Ovary (tissue), 9 donors: ENCODE results near the gene RIGI. TPM values are rescaled to one million over a fixed set of nuclear protein-coding genes. Genes with fewer than 3 reads are reported as not detected.

Experiments
- DNase-seq, 5 donors: peaks; one replicate each; pipeline ENCODE4 v3.0.0-alpha.2; 2019 to 2020
- H3K27ac ChIP-seq, 2 donors: fragments of 200-600 bp; one replicate each; pipeline versions ENCODE4 v1.5.1 to v1.8.0; 2019 to 2022
- H3K27me3 ChIP-seq: fragments of 200-600 bp; one replicate; pipeline ENCODE4 v1.8.0; 2022
- H3K36me3 ChIP-seq: fragments of 200-600 bp; sonication (generic); one replicate; pipeline ENCODE4 v1.5.1; 2019
- H3K4me1 ChIP-seq: one replicate; pipeline ENCODE4 v1.8.1; 2013; ENCODE audit warnings: mild to moderate bottlenecking, moderate library complexity; ENCODE audit not compliant: insufficient read depth
- H3K4me3 ChIP-seq: fragments of 200-600 bp; sonication (generic); one replicate; pipeline ENCODE4 v1.5.1; 2017
- H3K9me3 ChIP-seq, 2 donors: fragments of 200-600 bp in 1 of 2; sonication (generic) in 1 of 2; one replicate each; pipeline versions ENCODE4 v1.5.1 to v1.8.1; 2013 to 2019; ENCODE audit warnings: mild to moderate bottlenecking in 1 of 2, moderate library complexity in 1 of 2
- EP300 ChIP-seq: sonication (generic); formaldehyde crosslinking; IDR thresholded peaks from one replicate; pipeline ENCODE4 v1.6.1; 2017; ENCODE audit warnings: antibody characterized with exemption
- POLR2A ChIP-seq: fragments of 450-650 bp; IDR thresholded peaks from one replicate; pipeline ENCODE4 v1.6.1; 2017; ENCODE audit warnings: antibody characterized with exemption, mild to moderate bottlenecking, moderate library complexity
- WGBS, 3 donors: extraction: QIAGEN DNeasy Blood & Tissue Kit in 1 of 3; methylation state at CpG; one replicate each; pipeline versions ENCODE4 v1.1.5 to v1.1.7; 2013 to 2017; 5-methylcytosine and 5-hydroxymethylcytosine counted together
- intact Hi-C, 4 donors: fragments of 100-400 bp; cut with DNase I; formaldehyde crosslinking; loops; one replicate each; pipeline versions ENCODE4 v1.11.0 to v1.15.1; 2022 to 2023
- polyA plus RNA-seq, 2 donors: library from polyadenylated mRNA; stranded (reverse); fragments of 200-250 nt in 1 of 2; fragments of 350-450 nt in 1 of 2; fragmentation: Illumina TruSeq in 1 of 2; extraction: RNeasy Lipid Tissue Mini Kit (QIAGEN cat#74804) in 1 of 2; gene quantifications; one replicate each; pipeline ENCODE4 v1.2.3, GENCODE V29; 2013 to 2014
- total RNA-seq, 7 donors: library from RNA; depleted of rRNA in 2 of 7; stranded (reverse); fragments of >200 nt in 2 of 7; fragmentation: NEBNext Ultra II Directional in 3 of 7; extraction: Animal tissue kit (Norgen Biotek cat#: 25700) in 3 of 7; gene quantifications; one replicate each; pipeline versions ENCODE4 v1.1.0 to v1.2.4, GENCODE V29; 2016 to 2023
- TF ChIP-seq, protein P1 (sequence below), 3 donors: fragments of 450-650 bp in 2 of 3; fragments of 200-600 bp in 1 of 3; IDR thresholded peaks; one replicate each; pipeline versions ENCODE4 v1.5.1 to v1.8.0; 2016 to 2022; ENCODE audit warnings: antibody characterized with exemption in 3 of 3, mild to moderate bottlenecking in 1 of 3
- donor health status: DM: no; HTN: no; CAD: no; lungs with moderate emphysema.
- donor health status: DM: no; HTN: no; CAD: no.
- donor health status: Bipolar disorder and iron deficiency.
- donor health status: DM: yes; HTN: yes; CAD: no.
- donor health status: DM: no; HTN: no; CAD: no.
- donor health status: DM: yes; HTN: yes; CAD: no.

Gene RIGI
- total and polyA plus RNA-seq, 9 donors: 5.4 to 16.7 (median 7.1) TPM

DNA sequence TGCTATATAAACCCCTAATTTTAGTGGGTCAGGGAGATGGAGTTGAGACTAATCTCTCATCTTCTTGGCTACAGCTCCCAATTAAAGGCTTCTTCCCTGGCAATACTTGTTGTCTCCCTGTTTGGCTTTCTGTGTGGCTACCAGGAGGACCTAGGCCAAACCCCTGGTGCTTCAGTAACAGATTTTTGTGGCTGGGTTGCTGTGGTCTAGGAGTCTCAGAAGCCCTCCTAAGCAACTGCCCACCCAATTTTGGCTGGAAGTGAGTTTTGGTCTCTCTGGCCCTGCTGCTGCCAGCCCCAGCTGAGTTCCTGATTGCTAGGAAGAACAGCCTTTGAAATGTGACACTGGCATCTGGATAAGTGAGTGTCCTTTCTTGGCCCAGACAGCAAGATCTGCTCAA lies 9.8 kb downstream of the RIGI start:
- no peaks in the 10 kb centered on the region for H3K4me1 ChIP-seq
- no peaks in the 10 kb centered on the region for H3K9me3 ChIP-seq
- H3K27ac ChIP-seq: no peak overlapping the region
- intact Hi-C loops: no loop called here
- no peaks in the 10 kb centered on the region for H3K36me3 ChIP-seq
- no peak for DNase-seq
- TF ChIP-seq, protein P1, sequence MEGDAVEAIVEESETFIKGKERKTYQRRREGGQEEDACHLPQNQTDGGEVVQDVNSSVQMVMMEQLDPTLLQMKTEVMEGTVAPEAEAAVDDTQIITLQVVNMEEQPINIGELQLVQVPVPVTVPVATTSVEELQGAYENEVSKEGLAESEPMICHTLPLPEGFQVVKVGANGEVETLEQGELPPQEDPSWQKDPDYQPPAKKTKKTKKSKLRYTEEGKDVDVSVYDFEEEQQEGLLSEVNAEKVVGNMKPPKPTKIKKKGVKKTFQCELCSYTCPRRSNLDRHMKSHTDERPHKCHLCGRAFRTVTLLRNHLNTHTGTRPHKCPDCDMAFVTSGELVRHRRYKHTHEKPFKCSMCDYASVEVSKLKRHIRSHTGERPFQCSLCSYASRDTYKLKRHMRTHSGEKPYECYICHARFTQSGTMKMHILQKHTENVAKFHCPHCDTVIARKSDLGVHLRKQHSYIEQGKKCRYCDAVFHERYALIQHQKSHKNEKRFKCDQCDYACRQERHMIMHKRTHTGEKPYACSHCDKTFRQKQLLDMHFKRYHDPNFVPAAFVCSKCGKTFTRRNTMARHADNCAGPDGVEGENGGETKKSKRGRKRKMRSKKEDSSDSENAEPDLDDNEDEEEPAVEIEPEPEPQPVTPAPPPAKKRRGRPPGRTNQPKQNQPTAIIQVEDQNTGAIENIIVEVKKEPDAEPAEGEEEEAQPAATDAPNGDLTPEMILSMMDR (IDR thresholded peaks at IDR 0.05): no peak
- no peak for TF ChIP-seq EP300
- no peak for TF ChIP-seq POLR2A
- no peak overlapping the region for H3K4me3 ChIP-seq
- no peaks in the 10 kb centered on the region for H3K27me3 ChIP-seq

DNA sequence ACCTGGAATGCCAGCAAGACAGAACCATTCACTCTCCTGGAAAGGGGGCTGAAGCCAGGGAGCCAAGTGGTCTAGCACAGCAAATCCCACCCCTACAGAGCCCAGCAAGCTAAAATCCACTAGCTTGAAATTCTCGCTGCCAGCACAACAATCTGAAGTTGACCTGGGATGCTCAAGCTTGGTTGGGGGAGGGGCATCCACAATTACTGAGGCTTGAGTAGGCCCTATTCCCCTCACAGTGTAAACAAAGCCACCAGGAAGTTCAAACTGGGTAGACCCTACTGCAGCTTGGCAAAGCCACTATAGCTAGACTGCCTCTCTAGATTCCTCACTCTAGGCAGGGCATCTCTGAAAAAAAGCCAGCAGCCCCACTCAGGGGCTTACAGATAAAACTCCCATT lies 17.3 kb downstream of the RIGI start:
- 98 to 100% (median 100%) methylated on average over 1 of the region's 1 CpG for WGBS, 3 donors
- Histone ChIP-seq H3K4me3 (no peak overlapping the region), H3K27ac (no peak overlapping the region), H3K36me3 (no peaks in the 10 kb centered on the region), H3K9me3 (no peaks in the 10 kb centered on the region), H3K27me3 (no peaks in the 10 kb centered on the region), H3K4me1 (peaks cover 2% of the 10 kb centered on the region)
- no peak for DNase-seq
- TF ChIP-seq POLR2A (no peak), EP300 (no peak)
- TF ChIP-seq, protein P1 (IDR thresholded peaks at IDR 0.05): no peak
- intact Hi-C loops: no loop called here

DNA sequence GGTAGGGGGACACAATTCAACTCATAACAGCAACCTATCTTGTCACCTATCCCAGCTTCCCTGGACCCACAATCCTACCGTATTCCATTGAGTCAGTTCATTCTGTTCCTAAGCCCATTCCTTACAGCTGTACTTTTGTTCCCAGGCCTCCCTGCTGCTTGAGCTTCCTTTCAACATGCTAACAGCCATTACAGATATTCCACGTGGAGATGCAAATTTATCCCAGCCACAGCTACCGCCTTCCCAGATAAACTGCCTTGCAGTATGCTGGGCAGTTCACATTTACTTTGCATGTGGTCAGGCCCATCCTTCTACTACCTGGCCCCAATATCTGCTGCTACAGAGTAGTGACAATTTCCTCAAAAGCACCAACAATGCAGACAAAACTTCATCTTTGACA lies 23.0 kb downstream of the RIGI start:
- H3K4me3 ChIP-seq: no peak overlapping the region
- H3K4me1 ChIP-seq: no peaks in the 10 kb centered on the region
- DNase-seq: no peak
- intact Hi-C loops: no loop called here
- TF ChIP-seq EP300 (no peak), POLR2A (no peak)
- TF ChIP-seq, protein P1 (IDR thresholded peaks at IDR 0.05): no peak
- H3K9me3 ChIP-seq: no peaks in the 10 kb centered on the region
- H3K36me3 ChIP-seq: no peaks in the 10 kb centered on the region
- H3K27me3 ChIP-seq: no peaks in the 10 kb centered on the region
- 84 to 90% (median 89%) methylated on average over 3 of the region's 3 CpGs for WGBS, 3 donors
- no peak overlapping the region for H3K27ac ChIP-seq

DNA sequence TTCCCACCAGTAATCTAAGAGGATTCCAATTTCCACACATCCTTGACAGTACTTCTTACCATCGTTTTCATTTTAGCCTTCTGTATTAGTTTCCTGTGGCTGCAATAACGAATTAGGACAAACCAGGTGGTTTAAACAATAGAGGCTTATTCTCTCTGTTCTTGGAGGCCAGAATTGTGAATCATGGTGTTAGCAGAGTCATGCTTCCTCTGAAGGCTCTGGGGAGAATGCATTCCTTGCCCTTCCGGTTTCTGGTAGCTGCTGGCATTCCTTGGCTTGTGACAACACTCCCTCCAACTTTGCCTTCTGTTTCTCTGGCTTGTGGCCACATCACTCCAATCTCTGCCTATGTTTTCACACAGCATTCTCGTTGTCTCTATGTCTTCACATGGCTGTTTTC lies 23.5 kb downstream of the RIGI start:
- WGBS, 3 donors: 59 to 84% (median 76%) methylated on average over 4 of the region's 4 CpGs
- Histone ChIP-seq H3K4me1 (no peaks in the 10 kb centered on the region), H3K27ac (no peak overlapping the region), H3K9me3 (no peaks in the 10 kb centered on the region), H3K27me3 (no peaks in the 10 kb centered on the region), H3K36me3 (no peaks in the 10 kb centered on the region), H3K4me3 (no peak overlapping the region)
- TF ChIP-seq POLR2A (no peak), EP300 (no peak)
- TF ChIP-seq, protein P1 (IDR thresholded peaks at IDR 0.05): no peak
- no peak for DNase-seq
- intact Hi-C loops: no loop called here

DNA sequence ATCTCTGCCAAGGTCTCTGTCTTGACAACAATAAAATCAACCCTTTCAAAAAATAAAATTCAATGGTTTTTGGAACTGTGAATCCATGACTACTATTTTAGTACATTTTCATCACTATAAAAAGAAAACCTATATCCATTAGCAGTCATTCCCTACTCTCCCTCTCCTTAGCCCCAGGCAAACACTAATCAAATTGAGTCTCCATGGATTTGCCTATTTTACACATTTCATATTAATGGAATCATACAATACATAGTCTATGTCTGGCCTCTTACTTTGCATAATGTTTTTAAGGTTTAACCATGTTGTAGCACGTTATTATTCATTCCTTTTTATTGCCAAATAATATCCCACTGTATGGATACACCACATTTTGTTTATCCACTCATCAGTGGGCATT lies 24.1 kb downstream of the RIGI start:
- Histone ChIP-seq H3K36me3 (no peaks in the 10 kb centered on the region), H3K9me3 (no peaks in the 10 kb centered on the region), H3K4me1 (no peaks in the 10 kb centered on the region), H3K27me3 (no peaks in the 10 kb centered on the region), H3K4me3 (no peak overlapping the region), H3K27ac (no peak overlapping the region)
- TF ChIP-seq, protein P1 (IDR thresholded peaks at IDR 0.05): no peak
- TF ChIP-seq POLR2A (no peak), EP300 (no peak)
- intact Hi-C loops: no loop called here
- DNase-seq: no peak
- whole genome bisulfite sequencing, 3 donors: 75 to 86% (median 82%) methylated on average over 1 of the region's 1 CpG
